T47D (cell line): ENCODE results near the gene BICD1.

Source experiments
- DNase-seq, 2 experiments: peaks; one replicate each; pipeline versions ENCODE4 v3.0.0 to v3.0.0-alpha.2; 2011 to 2012; ENCODE audit warnings: low read depth in 1 of 2, low spot score in 1 of 2
- JUND ChIP-seq: IDR thresholded peaks from 2 replicates; pipeline ENCODE4 v1.6.1; 2012; ENCODE audit warnings: low read depth
- in situ Hi-C: cut with HindIII; loops from 2 replicates; pipeline ENCODE4 v1.10.0; 2016; ENCODE audit warnings: low sequenced_read_pairs, low pct_unique_long_range_greater_than_20kb

Gene BICD1

DNA sequence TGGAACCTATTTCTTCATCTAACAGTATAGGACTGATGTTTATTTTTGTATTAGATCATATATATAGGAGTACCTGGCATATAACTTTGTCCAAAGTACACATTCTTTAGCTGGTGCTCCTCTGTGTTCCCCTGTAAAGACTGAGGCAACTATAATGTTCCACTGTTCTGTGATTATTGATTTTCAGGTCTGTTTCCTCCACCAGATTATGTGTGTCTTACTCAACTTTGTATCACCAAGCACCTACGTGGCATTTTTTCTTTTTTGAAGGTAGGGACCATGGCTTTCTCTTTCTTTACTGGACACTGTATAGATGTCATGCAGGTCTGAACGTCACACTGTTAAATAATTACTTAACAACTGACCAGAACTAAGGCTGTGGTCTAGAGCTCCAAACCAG, 29.3 kb downstream of the BICD1 start:
- TF ChIP-seq JUND, result no peak
- in situ Hi-C loops, result no loop called here

DNA sequence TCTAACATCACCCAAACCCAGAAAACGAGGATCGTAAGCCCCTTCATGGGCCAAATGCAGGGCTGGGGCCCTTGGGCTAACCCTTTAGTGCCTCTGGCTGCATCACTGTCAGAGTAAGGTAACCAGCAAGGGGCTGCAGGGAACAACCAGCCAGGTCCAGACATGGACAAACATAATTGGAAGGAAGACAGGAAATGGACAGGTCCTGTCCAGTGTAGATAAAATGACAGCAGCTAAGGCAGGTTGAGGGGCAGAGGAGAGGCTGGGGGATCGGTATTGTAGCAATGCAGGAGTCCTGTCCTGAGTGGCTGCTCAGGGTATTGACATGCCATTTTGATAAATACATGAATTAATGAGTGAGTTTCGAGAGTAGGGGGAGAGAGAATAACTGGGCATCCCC, 29.8 kb downstream of the BICD1 start:
- DNase-seq, result no peak
- TF ChIP-seq JUND, result no peak
- in situ Hi-C loops, result no loop called here

More for the DNA sequence above, 29.3 kb downstream of the BICD1 start:
- DNase-seq, result no peak

DNA sequence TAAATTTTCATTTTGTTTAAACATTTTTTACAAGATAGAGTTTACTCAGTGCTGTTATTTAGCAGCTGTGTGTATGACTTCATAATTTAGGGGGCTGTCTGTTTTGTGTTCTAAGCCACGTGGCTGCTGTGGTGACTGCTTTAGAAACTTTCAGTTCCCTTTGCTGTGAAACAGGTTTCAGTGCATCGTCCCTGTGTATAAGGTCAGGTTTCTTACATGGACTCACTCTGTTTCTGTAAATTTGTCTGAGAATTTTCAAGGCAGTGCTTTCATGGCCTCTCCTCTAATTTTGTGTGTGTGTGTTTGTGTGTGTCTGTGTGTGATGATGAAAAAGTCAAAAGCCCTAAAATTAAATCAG, 32.4 kb downstream of the BICD1 start:
- DNase-seq, result peak in 1 of 2 experiments; percentile 14
- in situ Hi-C loops, result no loop called here
- TF ChIP-seq JUND, result no peak

DNA sequence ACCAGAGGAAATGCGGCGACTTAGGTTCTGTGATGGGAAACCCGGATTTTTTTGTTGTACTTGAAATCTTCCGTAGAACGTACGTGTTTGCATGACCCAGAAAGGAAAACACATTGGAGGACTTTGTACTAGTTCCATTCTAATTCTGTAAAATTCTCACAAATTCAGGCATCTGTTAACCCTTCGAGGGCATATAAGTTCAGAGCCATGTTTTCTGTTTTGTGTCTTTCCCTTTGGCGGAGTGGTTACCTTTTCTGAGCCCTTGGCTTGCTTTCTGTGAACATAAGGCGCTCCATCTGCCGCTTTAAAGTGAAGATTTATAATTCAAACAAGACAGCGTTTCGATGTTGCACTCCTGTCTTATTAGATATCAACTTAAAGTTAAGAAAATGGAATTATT, 34.2 kb downstream of the BICD1 start:
- DNase-seq, result no peak
- in situ Hi-C loops, result no loop called here
- no peak for TF ChIP-seq JUND

DNA sequence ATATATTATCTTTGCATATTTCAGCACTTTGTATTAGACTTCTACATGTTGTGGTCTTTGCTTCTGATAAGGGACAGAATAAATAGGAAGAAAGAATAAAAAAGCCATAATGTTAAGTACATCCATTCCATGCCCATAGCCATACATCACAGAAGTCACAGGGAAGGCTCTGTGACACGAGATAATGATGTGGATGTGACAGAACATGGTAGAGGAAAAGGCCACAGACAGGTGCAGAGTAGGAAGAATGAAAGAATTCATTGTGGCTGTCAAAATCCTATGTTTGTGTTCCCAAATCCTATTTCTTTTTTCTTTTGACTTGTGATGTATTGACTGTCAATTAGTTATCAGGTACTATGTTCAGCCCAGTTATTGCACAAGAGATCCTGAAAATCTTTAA, 38.4 kb downstream of the BICD1 start:
- no peak for DNase-seq
- no peak for TF ChIP-seq JUND
- in situ Hi-C loops, result no loop called here

DNA sequence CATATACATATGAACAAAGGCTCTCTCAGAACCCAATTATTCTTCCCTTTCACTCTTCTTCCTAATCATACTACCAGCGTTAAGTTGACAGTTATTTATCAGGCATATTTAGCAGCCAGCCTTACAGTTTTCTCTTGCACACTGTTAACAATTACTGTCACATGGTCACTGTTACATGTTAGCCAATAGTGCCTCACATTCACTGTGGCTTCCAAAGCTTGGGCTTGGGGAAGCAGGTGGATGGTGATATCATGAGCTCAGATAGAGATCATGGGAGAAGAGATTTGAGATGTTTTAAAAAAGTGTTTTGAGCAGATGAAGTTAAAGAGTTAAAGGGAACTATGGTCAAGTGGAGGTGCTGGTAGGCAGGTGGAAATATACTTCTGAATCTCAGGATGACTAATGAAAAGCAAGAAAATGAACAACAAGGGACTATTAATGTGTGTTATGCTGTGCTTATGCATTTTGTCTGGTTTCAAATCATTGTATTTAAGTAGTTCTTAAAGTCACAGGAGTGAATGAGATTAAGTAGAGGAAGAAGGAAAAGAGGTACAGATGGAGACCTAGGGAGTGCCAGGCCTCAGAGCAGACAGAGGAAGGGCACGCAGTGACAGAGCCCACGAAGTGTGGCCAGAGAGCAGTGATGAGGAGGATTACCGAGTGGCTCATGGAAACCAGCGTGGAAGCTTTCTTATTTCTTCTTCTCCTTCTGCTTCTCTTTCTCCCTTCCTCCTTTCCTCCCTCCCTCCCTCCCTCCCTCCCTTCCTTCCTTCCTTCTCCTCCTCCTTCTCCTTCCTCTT, 39.6 kb downstream of the BICD1 start:
- no peak for TF ChIP-seq JUND
- DNase-seq, result no peak
- in situ Hi-C loops, result no loop called here

DNA sequence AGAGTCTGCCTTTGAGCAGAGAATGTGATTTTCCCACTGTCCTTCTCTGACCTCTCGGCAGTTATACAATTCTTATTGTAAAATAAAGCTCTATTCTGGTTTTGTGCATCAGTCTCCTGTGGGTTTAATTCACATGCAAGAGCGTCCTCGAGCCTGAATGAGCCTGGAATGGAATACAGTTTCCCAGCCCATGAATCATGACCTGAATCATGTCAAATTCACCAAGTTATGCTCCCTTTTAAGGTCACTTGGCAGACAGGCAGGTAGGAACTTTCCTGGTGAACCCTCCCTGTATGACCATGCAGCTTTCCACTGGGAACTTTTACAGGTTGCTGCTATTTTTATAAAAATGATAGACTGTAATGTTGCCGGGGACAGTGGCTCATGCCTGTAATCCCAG, 41.7 kb downstream of the BICD1 start:
- TF ChIP-seq JUND, result no peak
- in situ Hi-C loops, result no loop called here
- DNase-seq, result no peak

DNA sequence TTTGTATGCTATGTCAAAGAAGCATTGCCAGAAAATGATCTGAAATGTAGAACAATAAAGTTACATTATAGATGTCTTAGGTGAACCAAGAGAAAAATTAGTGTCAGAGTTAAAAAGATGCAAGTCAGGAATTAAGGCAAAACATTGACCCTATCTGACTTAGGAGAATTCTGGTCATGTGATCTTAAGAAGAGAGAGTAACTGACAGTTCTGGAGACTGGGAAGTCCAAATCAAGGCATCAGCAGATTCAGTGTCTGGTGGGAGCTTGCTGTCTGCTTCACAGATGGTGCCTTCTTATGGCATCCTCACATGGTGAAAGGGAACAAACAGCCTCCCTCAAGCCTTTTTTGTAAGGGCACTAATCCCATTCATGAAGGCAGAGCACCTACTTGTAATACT, 42.8 kb downstream of the BICD1 start:
- DNase-seq, result no peak
- no peak for TF ChIP-seq JUND
- in situ Hi-C loops, result no loop called here

DNA sequence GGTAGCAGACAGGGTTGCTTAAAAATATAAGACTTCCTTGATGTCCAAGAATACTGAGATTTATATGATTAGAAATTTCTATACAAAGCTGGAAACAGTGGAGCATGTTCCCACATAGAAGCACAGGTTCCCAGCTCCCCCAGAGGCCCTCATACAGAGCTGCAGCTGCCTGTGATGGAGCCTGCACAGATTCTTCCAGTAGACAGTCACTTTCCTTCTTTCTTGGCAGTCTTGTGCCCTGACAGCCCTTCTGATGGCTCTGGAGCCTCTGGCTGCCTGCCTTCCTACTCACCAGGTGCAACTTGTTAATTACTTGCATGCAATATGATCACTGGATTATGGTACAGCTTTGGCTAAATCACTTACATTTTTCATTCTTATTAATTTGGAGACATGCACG, 44.4 kb downstream of the BICD1 start:
- no peak for DNase-seq
- TF ChIP-seq JUND, result no peak
- in situ Hi-C loops, result no loop called here

DNA sequence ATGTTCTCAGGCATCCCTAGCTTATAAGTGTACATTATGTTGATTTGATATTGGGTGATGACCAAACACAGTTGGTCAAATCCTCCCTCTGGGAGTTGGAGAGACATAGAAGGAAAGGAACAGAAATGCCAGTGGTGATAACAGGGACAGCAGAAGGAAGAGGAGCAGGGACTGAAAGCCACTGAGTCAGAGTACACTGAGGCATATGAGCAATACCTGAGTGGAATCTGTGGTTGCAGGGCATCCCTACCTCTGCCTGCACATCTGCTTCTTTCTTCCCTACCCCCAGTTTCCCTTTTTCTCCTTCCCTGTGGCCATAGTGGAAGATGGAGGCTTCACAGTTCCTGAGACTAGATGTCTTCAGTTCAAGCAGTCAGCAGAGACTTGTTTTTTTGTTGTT, 44.9 kb downstream of the BICD1 start:
- in situ Hi-C loops, result no loop called here
- no peak for DNase-seq
- TF ChIP-seq JUND, result no peak

DNA sequence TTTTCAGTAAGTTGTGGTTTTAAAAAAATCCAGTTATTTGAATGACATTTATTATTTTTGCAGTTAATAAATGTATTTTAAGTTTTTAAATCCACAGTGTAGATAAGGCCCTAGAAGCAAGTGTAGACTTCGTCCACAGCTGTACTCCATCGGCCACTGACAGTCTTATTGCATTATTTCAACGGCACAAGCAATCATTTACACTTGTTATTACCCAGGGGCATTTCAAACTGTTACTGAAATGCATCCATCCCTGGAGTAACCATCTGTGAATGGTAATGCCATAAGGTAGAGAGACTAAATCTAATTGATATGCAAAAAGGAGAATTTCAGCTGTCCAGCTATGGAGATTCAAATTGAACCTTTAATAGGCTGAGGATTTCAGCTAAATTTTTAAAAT, 48.4 kb downstream of the BICD1 start:
- in situ Hi-C loops, result no loop called here
- no peak for DNase-seq
- no peak for TF ChIP-seq JUND

DNA sequence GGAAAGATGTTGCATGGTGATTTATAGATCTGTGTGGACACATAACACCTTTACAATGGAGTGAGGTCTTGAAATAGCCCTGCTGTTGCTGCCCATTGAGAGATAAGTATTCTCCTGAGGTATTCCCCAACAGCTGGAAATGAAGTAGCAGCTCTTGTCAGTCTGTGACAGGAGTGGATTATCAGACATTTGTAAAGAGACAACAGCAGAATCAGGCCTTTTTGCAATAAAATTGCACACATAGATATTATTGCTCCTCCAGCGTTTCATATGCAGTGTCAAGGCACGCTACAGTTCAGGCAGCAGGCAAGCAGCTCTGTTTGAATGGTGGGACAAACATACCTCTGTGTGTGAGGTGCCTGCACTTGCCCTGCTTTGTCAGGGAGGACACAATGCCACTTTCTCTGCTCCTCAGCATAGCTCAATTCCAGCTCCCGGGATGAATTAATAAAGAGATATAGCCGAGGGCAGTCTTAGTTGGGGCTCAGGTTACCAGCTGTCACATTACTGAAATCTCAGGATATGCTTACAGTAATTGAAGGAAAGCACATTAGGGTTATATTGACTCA, 49.4 kb downstream of the BICD1 start:
- DNase-seq, result no peak
- no peak for TF ChIP-seq JUND
- in situ Hi-C loops, result no loop called here

DNA sequence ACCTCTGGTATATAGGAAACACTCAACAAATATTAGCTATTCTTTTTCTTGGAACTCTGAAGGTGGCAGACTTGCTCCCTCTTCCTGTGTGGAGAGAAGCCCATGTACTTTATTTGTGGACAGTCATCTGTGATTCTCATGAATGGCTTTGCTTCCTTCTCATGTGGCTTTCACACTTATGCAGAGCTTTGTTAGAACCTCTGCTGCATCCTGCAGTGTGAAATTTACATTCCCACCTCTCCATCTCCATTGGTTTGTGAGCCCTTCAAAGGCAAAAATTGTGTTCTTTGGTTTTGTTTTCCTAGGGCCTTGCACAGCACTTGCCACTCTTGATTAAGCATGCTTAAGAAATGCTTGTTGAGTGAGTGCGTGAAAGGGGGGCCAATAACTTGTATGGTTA, 51.9 kb downstream of the BICD1 start:
- in situ Hi-C loops, result no loop called here
- no peak for TF ChIP-seq JUND
- DNase-seq, result no peak

DNA sequence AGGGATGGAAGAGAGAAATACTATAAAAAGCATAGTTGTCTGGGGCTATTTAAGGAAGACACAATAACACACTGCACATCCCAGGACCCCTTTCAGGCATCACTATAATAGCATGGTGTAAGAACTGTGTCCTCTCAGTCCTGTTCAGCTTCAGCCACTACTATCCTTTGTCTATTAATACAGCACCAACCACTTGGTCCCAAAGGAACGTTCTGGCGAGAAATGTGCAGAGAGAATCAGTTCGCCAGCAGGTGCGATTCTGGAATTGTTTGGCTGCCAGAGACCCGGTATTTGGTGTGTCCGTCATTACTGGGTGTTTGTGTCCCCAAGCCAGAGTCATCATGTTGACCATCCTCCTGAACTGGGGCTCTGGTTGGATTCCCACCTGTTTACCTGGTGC, 52.7 kb downstream of the BICD1 start:
- in situ Hi-C loops, result no loop called here
- no peak for DNase-seq
- no peak for TF ChIP-seq JUND
